HepG2 (cell line): ENCODE data around the gene ALPK1. TPM values are rescaled to one million over a fixed set of nuclear protein-coding genes. Genes with fewer than 3 reads are reported as not detected.

Source experiments
- ATAC-seq: fragments of 200-7000 bp; cut with Tn5 transposase; 3 replicates; pipeline ENCODE4 v1.9.1; 2020; ENCODE audit warnings: mild to moderate bottlenecking, moderate library complexity
- BruUV-seq: library from RNA; stranded (reverse); fragments of 400-500 nt; replicated peaks from 2 replicates; lab custom pipeline; 2021; lab: Mats Ljungman, UMichigan
- CTCF ChIA-PET: fragments of 300-600 bp; formaldehyde crosslinking; extraction: SDS; loops from one replicate; lab custom pipeline; 2021; ENCODE audit warnings: low total read pairs, inconsistent platforms, low intra/inter-chr PET ratio; lab: Yijun Ruan, JAX
- POLR2A ChIA-PET: fragments of 350-600 bp; sonication (Branson Sonifier 250); formaldehyde crosslinking; loops from one replicate; lab custom pipeline; 2020; ENCODE audit warnings: antibody characterized with exemption, inconsistent platforms; lab: Yijun Ruan, JAX
- DNase-seq: peaks from one replicate; pipeline ENCODE4 v3.0.0-alpha.2; 2015; ENCODE audit warnings: low spot score
- FAIRE-seq: peaks from 3 replicates; lab custom pipeline; 2011; peaks lifted over from hg19 to GRCh38; lab: Jason Lieb, UNC
- H2AFZ ChIP-seq: one replicate; pipeline ENCODE4 v1.6.1; 2011; ENCODE audit warnings: low read length, inconsistent platforms
- H3K27ac ChIP-seq: fragments of 300-600 bp; 3 replicates; pipeline ENCODE4 v1.8.0; 2011; ENCODE audit warnings: mixed run types, mild to moderate bottlenecking, mixed read lengths, low read length, inconsistent platforms; ENCODE audit not compliant: insufficient read depth; ENCODE audit errors: extremely low read length
- H3K27me3 ChIP-seq, 2 experiments: fragments of 200-600 bp in 1 of 2; 2 replicates in 1 of 2; 3 replicates in 1 of 2; pipeline versions ENCODE4 v1.6.0 to v1.8.0; 2011; ENCODE audit warnings: low read length in 2 of 2, mild to moderate bottlenecking in 2 of 2, moderate library complexity in 2 of 2, inconsistent platforms in 1 of 2; ENCODE audit not compliant: insufficient read depth in 2 of 2, control insufficient read depth in 1 of 2
- H3K36me3 ChIP-seq, 2 experiments: fragments of 200-600 bp in 1 of 2; replicated peaks in 1 of 2; 2 replicates in 1 of 2; 3 replicates in 1 of 2; pipeline versions ENCODE4 v1.5.1 to v1.8.0; 2011; ENCODE audit warnings: low read length in 2 of 2, inconsistent platforms in 1 of 2; ENCODE audit not compliant: insufficient read depth in 2 of 2, control insufficient read depth in 1 of 2
- H3K4me1 ChIP-seq: 2 replicates; pipeline ENCODE4 v1.5.1; 2012; ENCODE audit warnings: low read length, inconsistent platforms; ENCODE audit not compliant: insufficient read depth
- H3K4me2 ChIP-seq: 2 replicates; pipeline ENCODE4 v1.6.0; 2011; ENCODE audit warnings: low read depth, low read length, inconsistent platforms
- H3K4me3 ChIP-seq, 3 experiments: fragments of 200-600 bp in 1 of 3; sonication (generic), shearing (Covaris generic) in 1 of 3; replicated peaks in 1 of 3; 2 replicates each; pipeline ENCODE4 v1.5.1; 2011 to 2016; ENCODE audit warnings: low read length in 3 of 3, inconsistent platforms in 2 of 3, low read depth in 2 of 3, mild to moderate bottlenecking in 2 of 3, control low read depth in 1 of 3, mixed read lengths in 1 of 3; ENCODE audit not compliant: insufficient read depth in 1 of 3
- H3K79me2 ChIP-seq: one replicate; pipeline ENCODE4 v1.6.1; 2011; ENCODE audit warnings: low read length, inconsistent platforms; ENCODE audit not compliant: insufficient read depth
- H3K9ac ChIP-seq: 2 replicates; pipeline ENCODE4 v1.6.0; 2011; ENCODE audit warnings: mild to moderate bottlenecking, low read depth, low read length, inconsistent platforms; ENCODE audit not compliant: insufficient read depth
- H3K9me3 ChIP-seq: 2 replicates; pipeline ENCODE4 v1.5.1; 2012; ENCODE audit warnings: mild to moderate bottlenecking, low read length
- H4K20me1 ChIP-seq: 2 replicates; pipeline ENCODE4 v1.6.0; 2011; ENCODE audit warnings: inconsistent platforms, mild to moderate bottlenecking, low read length, moderate library complexity; ENCODE audit not compliant: insufficient read depth
- CERS6 ChIP-seq: sonication (generic); formaldehyde crosslinking; IDR thresholded peaks from 2 replicates; pipeline ENCODE4 v1.5.0; 2020; ENCODE audit warnings: missing genetic modification reagents
- ELF4 ChIP-seq: sonication (generic); formaldehyde crosslinking; IDR thresholded peaks from 2 replicates; pipeline ENCODE4 v1.5.0; 2020; ENCODE audit warnings: missing genetic modification reagents, mild to moderate bottlenecking, moderate library complexity, borderline replicate concordance
- MAFF ChIP-seq: IDR thresholded peaks from 2 replicates; pipeline ENCODE4 v1.6.1; 2011; ENCODE audit warnings: low read depth, low read length, improper control_type of control experiment
- MAFK ChIP-seq, 2 experiments: IDR thresholded peaks in 1 of 2; conservative IDR thresholded peaks in 1 of 2; 2 replicates each; pipeline ENCODE4 v1.6.1; 2011; ENCODE audit warnings: improper control_type of control experiment in 2 of 2, low read length in 2 of 2
- ONECUT2 ChIP-seq: sonication (generic); formaldehyde crosslinking; IDR thresholded peaks from 2 replicates; pipeline ENCODE4 v1.4.0; 2020; ENCODE audit warnings: missing genetic modification reagents
- TFDP2 ChIP-seq: sonication (generic); formaldehyde crosslinking; IDR thresholded peaks from 2 replicates; pipeline ENCODE4 v1.4.0; 2020; ENCODE audit warnings: missing genetic modification reagents
- TRIM22 ChIP-seq: fragments of 450-650 bp; IDR thresholded peaks from 2 replicates; pipeline ENCODE4 v1.6.1; 2017
- ZBTB14 ChIP-seq: sonication (generic); formaldehyde crosslinking; IDR thresholded peaks from 2 replicates; pipeline ENCODE4 v1.4.0; 2020; ENCODE audit warnings: missing genetic modification reagents
- ZNF33A ChIP-seq: sonication (generic); formaldehyde crosslinking; IDR thresholded peaks from 2 replicates; pipeline ENCODE4 v1.5.1; 2020; ENCODE audit warnings: missing genetic modification reagents, mild to moderate bottlenecking, moderate library complexity, borderline replicate concordance
- ZNF414 ChIP-seq: sonication (generic); formaldehyde crosslinking; IDR thresholded peaks from 2 replicates; pipeline ENCODE4 v1.5.0; 2020; ENCODE audit warnings: missing genetic modification reagents
- ZNF776 ChIP-seq: sonication (generic); formaldehyde crosslinking; IDR thresholded peaks from 2 replicates; pipeline ENCODE4 v1.4.0; 2020; ENCODE audit warnings: mild to moderate bottlenecking, missing genetic modification reagents
- whole genome bisulfite sequencing: methylation state at CpG from one replicate; pipeline ENCODE4 v1.1.6; 2017; ENCODE audit warnings: low lambda C conversion rate; 5-methylcytosine and 5-hydroxymethylcytosine counted together
- in situ Hi-C: cut with HindIII; loops from 2 replicates; pipeline ENCODE4 v1.10.0; 2017; ENCODE audit warnings: low pct_unique_long_range_greater_than_20kb; ENCODE audit not compliant: extremely low pct_ligation_motif_present
- intact Hi-C: fragments of 100-400 bp; cut with micrococcal nuclease; formaldehyde crosslinking; loops from one replicate; pipeline ENCODE4 v1.10.0; 2022; ENCODE audit not compliant: unreplicated experiment
- polyA plus RNA-seq, 8 experiments: library from polyadenylated mRNA; depleted of rRNA in 3 of 8; stranded (reverse) in 7 of 8; unstranded in 1 of 8; fragments of >200 nt; fragmentation: Illumina TruSeq in 4 of 8; extraction: Trizol in 4 of 8; gene quantifications; 2 replicates each; pipeline versions ENCODE4 v1.2.1 to v1.2.3, GENCODE V29; 2011 to 2016; ENCODE audit warnings: low read depth in 4 of 8, missing spikeins in 1 of 8, mixed read lengths in 1 of 8; ENCODE audit not compliant: insufficient read depth in 1 of 8
- total RNA-seq, 5 experiments: library from RNA; depleted of rRNA; stranded (reverse); fragments of >200 nt; fragmentation: Illumina TruSeq; extraction: Trizol; gene quantifications; 2 replicates each; pipeline ENCODE4 v1.2.3, GENCODE V29; 2016; ENCODE audit warnings: low read depth in 1 of 5

The ALPK1 gene
- total and polyA plus RNA-seq, 2 of the 13 experiments (the other 11 are each of a cell fraction or from before 2014, with no cell fraction given) = 0.61 to 1.3 TPM

- Histone ChIP-seq H3K9ac (no peak overlapping the region), H3K27ac (no peak overlapping the region), H3K4me3 (no peak overlapping the region), H3K79me2 (peaks cover 20% of the 10 kb centered on the region), H3K4me1 (peaks cover 13% of the 10 kb centered on the region), H3K4me2 (no peak overlapping the region), H4K20me1 (0 out of 2 replicates have a peak, but pooled peaks cover 7% of the 10 kb centered on the region), H3K36me3 (peaks cover 2 to 14% of the 10 kb centered on the region in 2 experiments; a peak in 4 of 5 replicates), H3K9me3 (no peaks in the 10 kb centered on the region), H2AFZ (no peak overlapping the region), H3K27me3 (no peaks in the 10 kb centered on the region; a peak in 1 of 5 replicates)
- POLR2A ChIA-PET = no interaction called here
- ATAC-seq (no peak), FAIRE-seq (no peak)
- WGBS = 47% methylated on average over 2 of the region's 2 CpGs
- in situ Hi-C loops = no loop called here
- BruUV-seq = no TSS peak
- intact Hi-C loops = no loop called here
- TF ChIP-seq TFDP2 (CRISPR knock-in tag) = no peak
- TF ChIP-seq, all 625 proteins: peak for 0
- CTCF ChIA-PET = no interaction called here
- DNase-seq = no peak
These were observed 43.7 kb upstream of the ALPK1 start for GRCh38 chr4:112253382-112254000.

GRCh38 chr4:112257098-112257497 lies 40.1 kb upstream of the ALPK1 start:
- no TSS peak for BruUV-seq
- no peaks in the 10 kb centered on the region for H4K20me1 ChIP-seq
- FAIRE-seq (peak; percentile 40), ATAC-seq (peak; percentile 83), DNase-seq (peak; percentile 52)
- H3K27me3 ChIP-seq = no peaks in the 10 kb centered on the region; a peak in 1 of 5 replicates
- no peaks in the 10 kb centered on the region for H3K9me3 ChIP-seq
- H3K4me1 ChIP-seq = peaks cover 13% of the 10 kb centered on the region
- H3K36me3 ChIP-seq = peaks cover 4 to 43% of the 10 kb centered on the region in 2 experiments
- no peak overlapping the region for H3K4me2 ChIP-seq
- in situ Hi-C loops = no loop called here
- 89% methylated on average over 2 of the region's 2 CpGs for WGBS
- H2AFZ ChIP-seq = no peak overlapping the region
- intact Hi-C loops = no loop called here
- ChIA-PET POLR2A (interaction anchor here (1.0 to 1.5 kb wide), 2 partner anchors 21 to 25 kb away, joined by 3 to 8 read pairs; partner anchors contain the start of gene AP1AR), CTCF (no interaction called here)
- H3K79me2 ChIP-seq = no peaks in the 10 kb centered on the region
- no peak overlapping the region for H3K9ac ChIP-seq
- H3K4me3 ChIP-seq = no peak overlapping the region
- peak overlapping the region; percentile 33 for H3K27ac ChIP-seq
- no peak for TF ChIP-seq ZNF33A
- no peak for TF ChIP-seq CERS6
- no peak for TF ChIP-seq ELF4
- TF ChIP-seq ZBTB14 (CRISPR knock-in tag) = no peak
- TF ChIP-seq ZNF776 = no peak
- peak; percentile 12; the same call in 1 of the 2 replicates for TF ChIP-seq MAFF
- TF ChIP-seq TRIM22 = no peak
- peak in 1 of 2 experiments; percentile 26; a peak in 1 of 4 replicates for TF ChIP-seq MAFK (conservative IDR thresholded peaks at IDR 0.05 in 1 of 2, IDR thresholded peaks at IDR 0.05 in 1 of 2; ENCODE audit: low read length in 2 of 2)
- peak; percentile 81 for TF ChIP-seq ONECUT2
- no peak for TF ChIP-seq ZNF414
